ENCODE measurements around the gene LAD1. TPM values are rescaled to one million over a fixed set of nuclear protein-coding genes. Genes with fewer than 3 reads are reported as not detected.

LAD1 gene
- polyA plus RNA-seq, 1 of the 3 experiments (the other 2 are of a cell fraction): not detected

GRCh38 chr1:201346337-201346939, 52.7 kb downstream of the LAD1 start (continued):
- peak; percentile 64 for TF ChIP-seq RAD21 (IDR thresholded peaks at IDR 0.05; ENCODE audit: low read length)
- TF ChIP-seq USF1 (IDR thresholded peaks at IDR 0.05; ENCODE audit: borderline replicate concordance, low read depth): no peak
- TF ChIP-seq JUND (IDR thresholded peaks at IDR 0.05): no peak
- peak; percentile 69 for TF ChIP-seq SMC3 (IDR thresholded peaks at IDR 0.05; ENCODE audit: low read depth, low read length)

- no peak for TF ChIP-seq CHD2 (IDR thresholded peaks at IDR 0.05; ENCODE audit: low read length, partially characterized antibody)
- TF ChIP-seq ELF1 (IDR thresholded peaks at IDR 0.05): no peak
- no peak for TF ChIP-seq ZBTB33 (IDR thresholded peaks at IDR 0.05; ENCODE audit: borderline replicate concordance, low read depth)
- TF ChIP-seq SIN3A (IDR thresholded peaks at IDR 0.05; ENCODE audit: borderline replicate concordance, low read depth, low read length): no peak
- no peak for TF ChIP-seq JUND (IDR thresholded peaks at IDR 0.05)
- no peaks in the 10 kb centered on the region for H3K36me3 ChIP-seq (replicated peaks in 1 of 2; ENCODE audit: control insufficient read depth in 1 of 2, insufficient read depth in 2 of 2, low read length in 1 of 2)
- CTCF ChIA-PET: interaction anchor here (1.7 to 7.7 kb wide), 7 partner anchors 9 to 92 kb away, joined by 8 to 143 read pairs (median 23); no protein-coding TSS in a partner anchor
- WGBS (ENCODE audit: low lambda C conversion rate): 74% methylated on average over 5 of the region's 5 CpGs
- H3K9me2 ChIP-seq: no peaks in the 10 kb centered on the region
- no peak overlapping the region for H3K27ac ChIP-seq (ENCODE audit: low read depth in 2 of 2, low read length in 1 of 2)
- H3F3A ChIP-seq (replicated peaks; ENCODE audit: insufficient read depth): no peaks in the 10 kb centered on the region
- H3K4me2 ChIP-seq: no peak overlapping the region
- H3K79me2 ChIP-seq (ENCODE audit: insufficient read depth): no peaks in the 10 kb centered on the region
- H3K27me3 ChIP-seq (ENCODE audit: insufficient read depth): no peaks in the 10 kb centered on the region; the same call in 1 of the 2 replicates
- no peak overlapping the region for H3K9ac ChIP-seq
- peaks cover 0 to 7% of the 10 kb centered on the region in 2 experiments; a peak in 3 of 4 replicates for H3K4me1 ChIP-seq (ENCODE audit: control insufficient read depth in 1 of 2, insufficient read depth in 2 of 2, low read depth in 1 of 2, low read length in 1 of 2)
- POLR2A ChIA-PET: no interaction called here
- DNase-seq: no peak
- H3K4me3 ChIP-seq (ENCODE audit: low read depth in 2 of 2, low read length in 1 of 2): no peak overlapping the region
- peaks cover 7% of the 10 kb centered on the region; the same call in 1 of the 2 replicates for H3K9me3 ChIP-seq
- H4K20me1 ChIP-seq (ENCODE audit: insufficient read depth): no peaks in the 10 kb centered on the region
- H2AFZ ChIP-seq (ENCODE audit: low read depth): no peak overlapping the region
Observed at GRCh38 chr1:201345081-201345355, 54.1 kb downstream of the LAD1 start.

- peaks cover 7% of the 10 kb centered on the region; the same call in 1 of the 2 replicates for H3K9me3 ChIP-seq
- no peaks in the 10 kb centered on the region for H3K79me2 ChIP-seq (ENCODE audit: insufficient read depth)
- no peaks in the 10 kb centered on the region for H4K20me1 ChIP-seq (ENCODE audit: insufficient read depth)
- H2AFZ ChIP-seq (ENCODE audit: low read depth): no peak overlapping the region
- 43% methylated on average over 6 of the region's 7 CpGs for WGBS (ENCODE audit: low lambda C conversion rate)
- no peaks in the 10 kb centered on the region for H3F3A ChIP-seq (replicated peaks; ENCODE audit: insufficient read depth)
- no peak for DNase-seq
- no peak overlapping the region for H3K27ac ChIP-seq (ENCODE audit: low read depth in 2 of 2, low read length in 1 of 2)
- no peaks in the 10 kb centered on the region; the same call in 1 of the 2 replicates for H3K27me3 ChIP-seq (ENCODE audit: insufficient read depth)
- H3K9me2 ChIP-seq: no peaks in the 10 kb centered on the region
- peaks cover 0 to 7% of the 10 kb centered on the region in 2 experiments; a peak in 3 of 4 replicates for H3K4me1 ChIP-seq (ENCODE audit: control insufficient read depth in 1 of 2, insufficient read depth in 2 of 2, low read depth in 1 of 2, low read length in 1 of 2)
- H3K4me3 ChIP-seq (ENCODE audit: low read depth in 2 of 2, low read length in 1 of 2): no peak overlapping the region
- CTCF ChIA-PET: interaction anchor here (1.4 to 7.7 kb wide), 4 partner anchors 8 to 92 kb away, joined by 5 to 143 read pairs (median 62); no protein-coding TSS in a partner anchor
- H3K9ac ChIP-seq: no peak overlapping the region
- POLR2A ChIA-PET: no interaction called here
- no peaks in the 10 kb centered on the region for H3K36me3 ChIP-seq (replicated peaks in 1 of 2; ENCODE audit: control insufficient read depth in 1 of 2, insufficient read depth in 2 of 2, low read length in 1 of 2)
- H3K4me2 ChIP-seq: no peak overlapping the region
- TF ChIP-seq GATA2 (CRISPR knock-in tag; IDR thresholded peaks at IDR 0.05) (no peak), SIN3A (IDR thresholded peaks at IDR 0.05; ENCODE audit: borderline replicate concordance, low read depth, low read length) (no peak), NFIC (IDR thresholded peaks at IDR 0.05; ENCODE audit: borderline replicate concordance) (no peak), RFX5 (IDR thresholded peaks at IDR 0.05; ENCODE audit: low read length) (no peak), MAX (IDR thresholded peaks at IDR 0.05; ENCODE audit: low read depth) (no peak), IRF3 (IDR thresholded peaks at IDR 0.05; ENCODE audit: low read depth, low read length) (no peak), CHD2 (IDR thresholded peaks at IDR 0.05; ENCODE audit: low read length, partially characterized antibody) (no peak), RXRA (IDR thresholded peaks at IDR 0.05; ENCODE audit: borderline replicate concordance, low read depth) (no peak), RAD21 (IDR thresholded peaks at IDR 0.05; ENCODE audit: low read length) (no peak), JUND (IDR thresholded peaks at IDR 0.05) (no peak), USF2 (IDR thresholded peaks at IDR 0.05; ENCODE audit: borderline replicate concordance, low read depth, low read length) (no peak), USF1 (IDR thresholded peaks at IDR 0.05; ENCODE audit: borderline replicate concordance, low read depth) (no peak)
Observed at GRCh38 chr1:201344206-201345080, 54.7 kb downstream of the LAD1 start.

Measured in SK-N-SH (cell line).